GM18951 (cell line): Measurements from ENCODE around the gene SDF4.

Experiments used
- POLR2A ChIP-seq: IDR thresholded peaks from 4 replicates; pipeline ENCODE4 v1.6.1; 2011; ENCODE audit warnings: mild to moderate bottlenecking; ENCODE audit not compliant: insufficient read length, insufficient read depth; ENCODE audit errors: extremely low read depth
- in situ Hi-C: fragments of 300-500 bp; cut with MboI; formaldehyde crosslinking; loops from one replicate; pipeline ENCODE4 v1.12.0; 2022; ENCODE audit warnings: low sequenced_read_pairs, mixed read lengths, inconsistent platforms; ENCODE audit not compliant: unreplicated experiment

Gene SDF4

DNA sequence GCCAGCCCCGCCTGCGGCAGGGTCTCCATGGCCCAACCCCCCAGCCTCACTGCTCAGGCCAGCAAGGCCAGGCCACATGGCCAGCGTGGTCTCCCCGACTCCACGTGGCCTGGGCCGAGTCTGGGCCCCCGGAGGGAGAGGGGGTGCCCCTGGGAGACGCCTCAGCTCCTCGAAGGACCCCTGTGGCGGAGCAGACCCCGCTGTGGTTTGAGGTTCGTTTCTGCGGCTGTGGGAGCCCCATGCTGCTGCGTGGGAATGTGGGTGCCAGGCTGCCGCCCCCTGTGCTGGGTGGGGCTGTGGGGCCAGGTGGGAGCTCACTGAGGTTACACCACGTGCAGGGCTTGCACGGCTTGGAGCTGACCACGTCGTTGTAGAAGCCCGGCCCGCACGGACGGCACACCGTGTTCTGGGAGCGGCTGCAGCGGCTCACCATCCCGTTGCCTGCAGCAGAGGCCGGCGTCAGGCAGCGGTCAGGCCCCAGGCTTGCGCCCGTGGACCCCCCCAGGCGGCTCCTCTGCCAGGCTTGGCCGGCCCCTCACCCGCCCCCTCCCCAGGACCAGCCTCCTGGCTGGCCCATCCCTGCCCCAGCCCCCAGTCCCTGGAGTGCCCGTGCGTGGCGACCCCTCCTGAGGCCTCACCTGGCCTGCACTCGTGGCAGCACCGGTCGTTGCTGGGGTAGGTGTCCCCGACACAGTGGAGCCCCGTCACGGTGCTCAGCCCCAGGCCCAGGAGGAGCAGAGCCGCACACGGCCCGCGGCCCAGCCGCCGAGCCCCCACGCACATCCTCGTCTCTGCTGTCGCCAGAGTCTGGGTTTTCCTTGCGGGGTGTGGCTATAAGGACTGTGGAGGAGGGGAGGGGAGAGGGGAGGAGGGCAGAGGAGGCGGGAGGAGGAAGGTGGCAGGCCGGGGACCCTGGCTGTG, 18.2 kb downstream of the SDF4 start, which contains the start of gene TNFRSF4:
TSS of gene TNFRSF4 (minus strand) at position 809 of the 921 bp plus-strand sequence. CDS start at position 783, 26 bp downstream.
- no peak for TF ChIP-seq POLR2A
- in situ Hi-C loops, result no loop called here

GRCh38 chr1:1212780-1213344, 18.9 kb downstream of the SDF4 start:
- no peak for TF ChIP-seq POLR2A

DNA sequence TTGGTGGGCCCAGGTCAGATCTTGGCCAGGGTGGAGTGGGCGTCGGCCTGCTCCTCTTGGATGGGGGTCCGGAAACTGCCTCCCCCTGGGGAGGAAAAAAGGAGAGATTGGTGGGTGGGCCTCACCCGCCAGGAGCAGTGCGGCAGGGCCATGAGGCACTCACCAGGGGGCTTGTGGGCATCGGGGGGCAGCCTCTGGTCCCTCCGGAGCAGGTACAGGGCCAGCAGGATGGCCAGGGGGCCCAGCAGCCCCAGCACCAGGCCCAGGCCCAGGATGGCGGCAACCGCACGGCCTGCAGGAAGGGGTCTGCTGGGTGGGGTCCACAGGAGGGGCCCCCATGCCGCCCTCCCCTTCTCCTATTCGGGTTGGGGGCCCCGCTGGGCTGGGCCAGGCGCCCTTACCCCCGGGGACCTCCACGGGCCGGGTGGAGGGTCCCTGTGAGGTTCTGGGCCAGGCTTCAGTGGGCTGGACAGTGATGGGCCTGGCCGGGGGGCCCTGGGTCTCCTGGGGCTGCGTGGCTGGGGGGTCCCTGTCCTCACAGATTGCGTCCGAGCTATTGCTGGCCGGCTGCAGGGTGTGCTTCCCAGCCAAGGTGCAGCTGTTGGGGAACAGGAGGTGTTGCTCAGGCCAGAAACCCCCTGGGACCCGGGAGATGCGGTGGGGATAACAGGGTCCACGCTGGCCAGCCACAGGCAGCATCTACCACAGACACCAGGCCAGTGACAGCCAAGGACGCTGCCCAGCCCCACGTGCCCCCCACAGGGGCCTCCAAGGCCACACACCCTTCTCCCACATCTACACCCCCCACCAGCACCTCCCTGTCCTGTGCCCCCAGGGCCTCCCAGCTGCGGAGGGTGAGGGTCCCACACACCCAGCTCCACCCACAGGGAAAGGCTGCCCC, 20.0 kb downstream of the SDF4 start:
- in situ Hi-C loops, result no loop called here

More at GRCh38 chr1:1212780-1213344, 18.9 kb downstream of the SDF4 start:
- in situ Hi-C loops, result no loop called here

GRCh38 chr1:1210726-1211540, 20.9 kb downstream of the SDF4 start:
- no peak for TF ChIP-seq POLR2A
- in situ Hi-C loops, result no loop called here

More for the DNA sequence above, 20.0 kb downstream of the SDF4 start:
- no peak for TF ChIP-seq POLR2A

GRCh38 chr1:1208713-1209433, 22.9 kb downstream of the SDF4 start:
- in situ Hi-C loops, result no loop called here
- TF ChIP-seq POLR2A, result no peak

- no peak for TF ChIP-seq POLR2A
- in situ Hi-C loops, result no loop called here
These were observed 24.3 kb downstream of the SDF4 start for GRCh38 chr1:1207571-1207892.

DNA sequence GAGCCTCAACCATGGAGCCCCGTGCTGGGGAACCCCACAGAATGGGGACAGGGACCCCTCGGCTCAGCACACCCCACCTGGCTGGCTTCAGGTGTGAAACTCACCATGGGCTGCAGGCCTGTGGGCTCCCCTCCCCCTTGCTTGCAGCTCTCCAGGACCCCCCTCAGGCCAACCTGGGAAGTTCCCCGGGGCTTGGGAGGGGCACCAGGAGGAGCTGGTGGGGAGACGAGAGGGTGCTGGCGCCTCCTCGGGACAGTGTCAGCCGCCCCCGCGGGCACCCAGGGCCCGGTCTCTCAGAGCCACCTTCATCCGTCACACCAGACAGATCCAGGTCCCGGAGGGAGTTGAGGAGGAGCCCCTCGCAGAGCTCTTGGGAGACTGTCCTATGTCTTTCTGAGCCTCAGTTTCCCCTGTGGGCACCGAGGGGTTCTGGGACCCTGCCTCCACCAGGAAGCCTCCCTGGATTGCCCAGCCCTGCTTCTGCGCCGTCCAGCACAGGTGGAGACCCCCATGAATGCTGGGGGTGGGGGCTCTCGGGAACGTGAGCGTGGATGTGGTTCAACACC, 24.8 kb downstream of the SDF4 start:
- in situ Hi-C loops, result no loop called here
- TF ChIP-seq POLR2A, result no peak

- in situ Hi-C loops, result no loop called here
- TF ChIP-seq POLR2A, result no peak
These were observed 25.3 kb downstream of the SDF4 start, which contains the start of gene TNFRSF18 for GRCh38 chr1:1206376-1206965. Gene TNFRSF18, minus strand, starts transcription at chr1:1206592. Its CDS starts 21 bp downstream, at chr1:1206571.

GRCh38 chr1:1205769-1206375, 25.9 kb downstream of the SDF4 start:
- no peak for TF ChIP-seq POLR2A
- in situ Hi-C loops, result no loop called here

- in situ Hi-C loops, result no loop called here
These were observed 26.6 kb downstream of the SDF4 start for GRCh38 chr1:1204998-1205768.

DNA sequence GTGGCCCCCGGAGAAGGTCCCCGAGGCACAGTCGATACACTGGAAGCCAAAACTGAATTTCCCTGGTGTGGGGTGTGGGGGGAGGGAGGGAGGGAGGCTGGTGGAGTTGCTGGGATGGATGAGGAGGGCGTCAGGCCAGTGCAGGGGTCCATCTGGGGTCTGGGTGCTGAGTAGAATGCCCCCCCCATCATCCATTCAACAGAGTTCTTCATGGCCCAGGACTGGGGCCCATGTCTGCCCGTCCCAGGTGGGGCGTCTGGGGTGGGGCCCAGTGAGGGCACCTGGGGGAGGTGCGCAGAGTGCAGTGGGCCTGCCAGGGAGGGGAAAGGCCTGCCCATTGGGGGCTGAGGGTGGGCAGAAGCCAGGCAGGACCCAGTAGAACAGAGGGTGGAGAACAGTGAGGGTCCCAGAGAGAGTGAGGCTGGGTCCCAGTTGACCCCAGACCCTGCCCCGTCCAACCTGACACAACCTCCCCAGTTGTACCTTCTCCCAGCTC, 27.3 kb downstream of the SDF4 start:
- no peak for TF ChIP-seq POLR2A
- in situ Hi-C loops, result no loop called here

More at GRCh38 chr1:1204998-1205768, 26.6 kb downstream of the SDF4 start:
- TF ChIP-seq POLR2A, result no peak
